BLaER1 treated with 17β-estradiol and CSF1 and Interleukin-3, amounts not matched to agents 10 nM and 100 nM (cell line): Measurements from ENCODE around the gene FUT8.
"Not testable (repeated sequence)": the region's sequence is repeated elsewhere in the genome, so short reads cannot be mapped to it uniquely, and the experiment has no call there.

Experiments
- H3K27ac ChIP-seq, 11 experiments: shearing (Covaris generic); formaldehyde crosslinking; 2 replicates each; pipeline ENCODE4 v1.8.1; 2022
- H3K27me3 ChIP-seq, 11 experiments: shearing (Covaris generic); formaldehyde crosslinking; 2 replicates each; pipeline ENCODE4 v1.8.1; 2022
- H3K36me3 ChIP-seq, 11 experiments: shearing (Covaris generic); formaldehyde crosslinking; 2 replicates each; pipeline ENCODE4 v1.8.1; 2022
- H3K4me1 ChIP-seq, 10 experiments: shearing (Covaris generic); formaldehyde crosslinking; 2 replicates each; pipeline ENCODE4 v1.8.1; 2022
- H3K4me2 ChIP-seq, 11 experiments: shearing (Covaris generic); formaldehyde crosslinking; 2 replicates each; pipeline ENCODE4 v1.8.1; 2022
- H3K4me3 ChIP-seq, 10 experiments: shearing (Covaris generic); formaldehyde crosslinking; 2 replicates each; pipeline ENCODE4 v1.8.1; 2022
- H3K9ac ChIP-seq, 11 experiments: shearing (Covaris generic); formaldehyde crosslinking; 2 replicates each; pipeline ENCODE4 v1.8.1; 2022
- H3K9me3 ChIP-seq, 11 experiments: shearing (Covaris generic); formaldehyde crosslinking; replicated peaks in 1 of 11; 2 replicates each; pipeline ENCODE4 v1.8.1; 2022
- H4K20me1 ChIP-seq, 11 experiments: shearing (Covaris generic); formaldehyde crosslinking; 2 replicates each; pipeline ENCODE4 v1.8.1; 2022
- Cebpa-rat ChIP-seq, 11 experiments: shearing (Covaris generic); IDR thresholded peaks; 2 replicates each; pipeline ENCODE4 v1.8.1; 2022

The FUT8 gene

DNA sequence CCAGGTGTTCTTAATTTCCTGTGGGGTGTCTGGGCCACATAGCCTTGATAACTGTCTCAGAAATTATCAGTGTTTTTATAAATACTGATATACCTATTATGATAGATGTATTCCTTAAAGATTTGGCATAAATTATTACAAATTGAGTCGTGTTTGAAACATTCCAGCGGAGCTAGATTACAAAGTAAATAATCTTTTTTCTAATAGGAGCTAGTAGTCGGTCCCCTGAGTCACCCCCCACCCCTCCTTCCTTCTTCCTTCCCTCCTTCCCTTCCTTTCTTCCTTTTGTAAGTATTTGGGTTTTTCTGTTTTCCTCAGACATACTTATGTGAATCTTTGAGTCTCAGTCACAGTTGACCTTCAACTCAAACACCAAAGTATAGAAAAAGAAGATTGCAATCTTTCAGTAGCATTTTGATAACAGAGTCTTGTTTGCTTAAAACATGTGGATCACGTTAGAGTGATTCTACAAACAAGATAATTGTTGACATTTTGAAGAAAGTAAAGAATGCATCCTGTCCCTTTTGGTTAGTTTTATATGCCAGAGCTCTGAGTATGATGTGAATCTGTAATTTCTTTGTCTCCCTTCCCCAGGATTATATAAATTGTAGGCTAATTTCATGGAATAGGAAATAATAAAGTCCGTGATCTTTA, 264.0 kb downstream of the FUT8 start:
- Histone ChIP-seq H3K27ac (no peak overlapping the region), H3K4me2 (no peak overlapping the region), H3K36me3 (peaks cover 0 to 9% (median 0%) of the 10 kb centered on the region in 11 experiments; a peak in 6 of 22 replicates), H3K27me3 (no peaks in the 10 kb centered on the region), H3K9me3 (no peaks in the 10 kb centered on the region), H3K4me1 (no peaks in the 10 kb centered on the region), H4K20me1 (no peaks in the 10 kb centered on the region), H3K9ac (no peak overlapping the region), H3K4me3 (no peak overlapping the region)
- TF ChIP-seq Cebpa-rat (IDR thresholded peaks at IDR 0.05), result no peak

DNA sequence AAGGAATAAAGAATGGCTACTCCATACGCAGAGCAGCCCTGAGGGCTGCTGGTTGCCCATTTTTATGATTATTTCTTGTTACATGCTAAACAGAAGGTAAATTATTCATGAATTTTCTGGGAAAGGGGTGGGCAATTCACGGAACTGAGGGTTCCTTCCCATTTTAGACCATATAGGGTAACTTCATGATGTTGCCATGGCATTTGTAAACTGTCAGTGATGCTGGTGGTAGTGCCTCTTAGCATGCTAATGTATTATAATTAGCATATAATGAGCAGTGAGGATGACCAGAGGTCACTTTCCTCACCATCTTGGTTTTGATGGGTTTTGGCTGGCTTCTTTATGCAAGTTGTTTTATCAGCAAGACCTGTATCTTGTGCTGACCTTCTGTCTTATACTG, 273.0 kb downstream of the FUT8 start:
- H3K27me3 ChIP-seq, result no peaks in the 10 kb centered on the region
- H3K36me3 ChIP-seq, result peaks cover 0 to 5% (median 0%) of the 10 kb centered on the region in 11 experiments; a peak in 1 of 22 replicates
- H4K20me1 ChIP-seq, result no peaks in the 10 kb centered on the region
- TF ChIP-seq Cebpa-rat (IDR thresholded peaks at IDR 0.05), result no peak
- H3K4me3 ChIP-seq, result no peak overlapping the region
- H3K27ac ChIP-seq, result no peak overlapping the region
- no peak overlapping the region for H3K4me2 ChIP-seq
- H3K9ac ChIP-seq, result no peak overlapping the region
- H3K9me3 ChIP-seq, result peaks cover 0 to 10% (median 2%) of the 10 kb centered on the region in 11 experiments; a peak in 6 of 22 replicates
- H3K4me1 ChIP-seq, result peaks cover 0 to 7% (median 0%) of the 10 kb centered on the region in 10 experiments; a peak in 1 of 20 replicates

DNA sequence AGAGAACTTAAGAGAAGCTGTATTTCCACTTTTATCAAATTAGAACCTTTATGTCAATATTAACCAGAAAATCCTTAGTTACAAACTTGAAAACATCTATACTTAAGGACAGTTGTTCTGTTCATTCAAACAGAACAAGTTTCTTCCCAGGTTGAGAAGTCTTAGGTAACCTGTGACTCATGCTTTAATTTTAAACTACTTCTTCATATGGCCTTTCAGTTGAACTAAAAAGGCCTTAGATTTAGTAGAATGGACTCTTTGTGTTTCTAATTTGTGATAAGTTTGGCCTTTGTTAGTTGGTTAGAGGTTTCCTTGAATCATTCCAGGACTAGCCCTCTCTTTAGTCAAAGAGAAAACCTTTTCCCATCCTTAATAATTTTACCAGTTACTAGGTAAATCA, 274.2 kb downstream of the FUT8 start:
- no peak overlapping the region for H3K4me3 ChIP-seq
- no peaks in the 10 kb centered on the region for H3K27me3 ChIP-seq
- H3K4me1 ChIP-seq, result peaks cover 0 to 6% (median 0%) of the 10 kb centered on the region in 10 experiments; a peak in 1 of 20 replicates
- H3K9me3 ChIP-seq, result peaks cover 2 to 18% (median 9%) of the 10 kb centered on the region in 11 experiments; a peak in 13 of 22 replicates
- peaks cover 0 to 5% (median 0%) of the 10 kb centered on the region in 11 experiments; a peak in 1 of 22 replicates for H3K36me3 ChIP-seq
- no peak for TF ChIP-seq Cebpa-rat (IDR thresholded peaks at IDR 0.05)
- H3K9ac ChIP-seq, result no peak overlapping the region
- no peaks in the 10 kb centered on the region for H4K20me1 ChIP-seq
- no peak overlapping the region for H3K4me2 ChIP-seq
- no peak overlapping the region for H3K27ac ChIP-seq

GRCh38 chr14:65689070-65689469, 276.5 kb downstream of the FUT8 start:
- no peak overlapping the region for H3K27ac ChIP-seq
- no peak overlapping the region for H3K9ac ChIP-seq
- H3K4me1 ChIP-seq, result no peaks in the 10 kb centered on the region
- H3K36me3 ChIP-seq, result peaks cover 0 to 5% (median 0%) of the 10 kb centered on the region in 11 experiments; a peak in 1 of 22 replicates
- H3K9me3 ChIP-seq, result peaks cover 2 to 27% (median 19%) of the 10 kb centered on the region in 11 experiments; a peak in 21 of 22 replicates
- H3K27me3 ChIP-seq, result no peaks in the 10 kb centered on the region
- TF ChIP-seq Cebpa-rat (IDR thresholded peaks at IDR 0.05), result no peak
- H3K4me2 ChIP-seq, result no peak overlapping the region
- no peak overlapping the region for H3K4me3 ChIP-seq
- no peaks in the 10 kb centered on the region for H4K20me1 ChIP-seq

DNA sequence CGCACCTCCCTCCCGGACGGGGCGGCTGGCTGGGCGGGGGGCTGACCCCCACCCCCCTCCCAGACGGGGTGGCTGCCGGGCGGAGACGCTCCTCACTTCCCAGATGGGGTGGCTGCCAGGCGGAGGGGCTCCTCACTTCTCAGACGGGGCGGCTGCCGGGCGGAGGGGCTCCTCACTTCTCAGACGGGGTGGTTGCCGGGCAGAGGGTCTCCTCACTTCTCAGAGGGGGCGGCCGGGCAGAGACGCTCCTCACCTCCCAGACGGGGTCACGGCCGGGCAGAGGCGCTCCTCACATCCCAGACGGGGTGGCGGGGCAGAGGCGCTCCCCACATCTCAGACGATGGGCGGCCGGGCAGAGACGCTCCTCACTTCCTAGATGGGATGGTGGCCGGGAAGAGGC, 280.0 kb downstream of the FUT8 start:
- not testable (repeated sequence) for H3K4me3 ChIP-seq, H3K27me3 ChIP-seq, H3K36me3 ChIP-seq, H3K9ac ChIP-seq, H3K4me2 ChIP-seq, H3K27ac ChIP-seq, H3K4me1 ChIP-seq, H4K20me1 ChIP-seq
- peaks cover 2 to 27% (median 21%) of the 10 kb centered on the region in 11 experiments; a peak in 21 of 22 replicates for H3K9me3 ChIP-seq

- H3K4me2 ChIP-seq, result no peak overlapping the region
Measured at GRCh38 chr14:65696801-65697200, 284.3 kb downstream of the FUT8 start.

DNA sequence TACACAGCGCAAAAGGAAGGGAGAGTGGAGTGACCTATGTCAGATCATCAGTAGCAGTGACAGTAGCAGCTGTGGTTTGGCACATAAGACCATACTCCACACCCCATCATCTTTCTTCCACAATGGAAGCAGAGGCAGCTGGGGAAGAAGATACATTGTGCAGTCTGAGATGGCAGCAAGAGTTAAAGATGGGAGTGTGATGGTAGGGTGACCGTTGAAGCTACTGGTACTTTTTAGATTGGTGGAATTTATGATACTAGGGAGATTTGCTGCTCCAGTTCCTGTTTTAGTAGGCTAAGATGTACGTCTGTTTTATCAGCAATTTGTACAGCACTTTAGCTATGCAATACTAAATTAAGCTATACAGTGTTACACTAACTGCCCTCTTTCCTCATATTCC, 291.0 kb downstream of the FUT8 start:
- H3K4me3 ChIP-seq, result no peak overlapping the region
- H3K9me3 ChIP-seq, result peaks cover 12 to 24% (median 17%) of the 10 kb centered on the region in 11 experiments; a peak in 21 of 22 replicates
- no peak for TF ChIP-seq Cebpa-rat (IDR thresholded peaks at IDR 0.05)
- peaks cover 0 to 14% (median 4%) of the 10 kb centered on the region in 11 experiments; a peak in 3 of 22 replicates for H3K36me3 ChIP-seq
- H4K20me1 ChIP-seq, result no peaks in the 10 kb centered on the region
- H3K4me1 ChIP-seq, result no peaks in the 10 kb centered on the region
- no peak overlapping the region for H3K4me2 ChIP-seq
- no peaks in the 10 kb centered on the region for H3K27me3 ChIP-seq
- H3K9ac ChIP-seq, result no peak overlapping the region
- no peak overlapping the region for H3K27ac ChIP-seq

More at GRCh38 chr14:65696801-65697200, 284.3 kb downstream of the FUT8 start:
- Histone ChIP-seq H3K27me3 (no peaks in the 10 kb centered on the region), H3K27ac (no peak overlapping the region), H3K4me3 (no peak overlapping the region), H3K4me1 (no peaks in the 10 kb centered on the region), H4K20me1 (no peaks in the 10 kb centered on the region), H3K36me3 (peaks cover 0 to 3% (median 0%) of the 10 kb centered on the region in 11 experiments; a peak in 1 of 22 replicates), H3K9ac (no peak overlapping the region), H3K9me3 (peaks cover 0 to 15% (median 12%) of the 10 kb centered on the region in 11 experiments; a peak in 19 of 22 replicates)
- TF ChIP-seq Cebpa-rat (IDR thresholded peaks at IDR 0.05), result no peak

GRCh38 chr14:65703996-65704395, 291.5 kb downstream of the FUT8 start:
- Histone ChIP-seq H3K4me2 (no peak overlapping the region), H3K9ac (no peak overlapping the region), H3K27ac (no peak overlapping the region), H4K20me1 (no peaks in the 10 kb centered on the region), H3K4me1 (no peaks in the 10 kb centered on the region), H3K4me3 (no peak overlapping the region), H3K27me3 (no peaks in the 10 kb centered on the region), H3K36me3 (peaks cover 0 to 14% (median 4%) of the 10 kb centered on the region in 11 experiments; a peak in 3 of 22 replicates), H3K9me3 (peaks cover 12 to 26% (median 18%) of the 10 kb centered on the region in 11 experiments; a peak in 21 of 22 replicates)
- no peak for TF ChIP-seq Cebpa-rat (IDR thresholded peaks at IDR 0.05)

DNA sequence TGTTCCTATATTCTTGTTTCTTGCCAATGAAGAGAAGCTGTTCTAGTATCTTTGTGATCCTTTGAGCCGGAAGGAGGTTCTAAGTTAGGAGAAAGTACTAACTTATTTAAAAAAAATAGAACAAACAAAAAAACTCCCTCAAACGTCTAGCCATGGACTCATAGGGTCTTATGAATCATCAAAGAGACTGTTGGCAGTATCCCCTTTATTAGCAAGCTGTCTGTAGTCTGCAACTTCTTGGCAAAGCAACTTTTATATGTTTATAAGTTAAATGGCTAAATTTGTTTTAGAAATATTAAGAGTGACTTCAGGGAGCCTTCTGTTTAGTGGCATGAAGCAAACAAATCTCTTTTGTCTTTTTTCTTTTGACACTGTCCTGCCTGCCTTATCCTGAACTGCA, 291.9 kb downstream of the FUT8 start:
- Histone ChIP-seq H3K4me1 (no peaks in the 10 kb centered on the region), H3K36me3 (peaks cover 0 to 14% (median 4%) of the 10 kb centered on the region in 11 experiments; a peak in 3 of 22 replicates), H3K4me2 (no peak overlapping the region), H4K20me1 (no peaks in the 10 kb centered on the region), H3K27ac (no peak overlapping the region), H3K27me3 (no peaks in the 10 kb centered on the region), H3K4me3 (no peak overlapping the region), H3K9me3 (peaks cover 12 to 26% (median 18%) of the 10 kb centered on the region in 11 experiments; a peak in 21 of 22 replicates), H3K9ac (no peak overlapping the region)
- no peak for TF ChIP-seq Cebpa-rat (IDR thresholded peaks at IDR 0.05)
